Upper lobe of left lung (tissue), 6 donors: ENCODE data around the gene UBAC2. TPM values are rescaled to one million over a fixed set of nuclear protein-coding genes. Genes with fewer than 3 reads are reported as not detected.

Experiments used
- ATAC-seq, 2 donors: fragments of 200-7000 bp; cut with Tn5 transposase; one replicate each; pipeline ENCODE4 v1.9.1; 2022; ENCODE audit warnings: mild to moderate bottlenecking in 2 of 2, moderate library complexity in 2 of 2; ENCODE audit not compliant: low FRiP score in 2 of 2
- DNase-seq, 2 donors: peaks; one replicate each; pipeline ENCODE4 v3.0.0-alpha.2; 2019 to 2020
- H3K27ac ChIP-seq, 4 donors: fragments of 200-600 bp; sonication (generic); one replicate each; pipeline ENCODE4 v1.5.1; 2016 to 2019
- H3K27me3 ChIP-seq, 4 donors: fragments of 200-600 bp; sonication (generic); one replicate each; pipeline ENCODE4 v1.5.1; 2017 to 2019
- H3K36me3 ChIP-seq, 4 donors: fragments of 200-600 bp; sonication (generic); one replicate each; pipeline ENCODE4 v1.5.1; 2016 to 2019
- H3K4me1 ChIP-seq, 4 donors: fragments of 200-600 bp; sonication (generic); one replicate each; pipeline ENCODE4 v1.5.1; 2018 to 2019
- H3K4me3 ChIP-seq, 4 donors: fragments of 200-600 bp; sonication (generic); one replicate each; pipeline ENCODE4 v1.5.1; 2017 to 2019; ENCODE audit warnings: mild to moderate bottlenecking in 2 of 4, moderate library complexity in 1 of 4
- H3K9me3 ChIP-seq, 4 donors: fragments of 200-600 bp; sonication (generic); one replicate each; pipeline ENCODE4 v1.5.1; 2018 to 2019
- EP300 ChIP-seq, 4 donors: sonication (generic); formaldehyde crosslinking; IDR thresholded peaks; one replicate each; pipeline ENCODE4 v1.5.1; 2017; ENCODE audit warnings: antibody characterized with exemption in 4 of 4, control low read depth in 2 of 4
- POLR2A ChIP-seq, 4 donors: fragments of 450-650 bp; IDR thresholded peaks; one replicate each; pipeline ENCODE4 v1.5.1; 2016 to 2017; ENCODE audit warnings: antibody characterized with exemption in 4 of 4, mild to moderate bottlenecking in 2 of 4
- POLR2AphosphoS5 ChIP-seq, 2 donors: sonication (generic); formaldehyde crosslinking; IDR thresholded peaks; one replicate each; pipeline ENCODE4 v1.5.1; 2017; ENCODE audit warnings: antibody characterized with exemption in 2 of 2
- WGBS, 2 donors: methylation state at CpG; one replicate each; pipeline ENCODE4 v1.1.5; 2017 to 2018; 5-methylcytosine and 5-hydroxymethylcytosine counted together
- total RNA-seq, 6 donors: library from RNA; depleted of rRNA in 4 of 6; stranded (reverse); fragments of >200 nt in 4 of 6; gene quantifications; one replicate each; pipeline versions ENCODE4 v1.1.0 to v1.2.1, GENCODE V29; 2016 to 2021
- TF ChIP-seq, protein P1 (sequence below), 6 experiments: fragments of 450-650 bp in 4 of 6; fragments of 200-600 bp in 2 of 6; sonication (generic) in 2 of 6; IDR thresholded peaks; one replicate each; pipeline ENCODE4 v1.5.1; 2016 to 2019; ENCODE audit warnings: antibody characterized with exemption in 6 of 6
- donor health status: DM: no; HTN: no; CAD: no; lungs with moderate emphysema.
- donor health status: DM: no; HTN: yes; CAD: no; lungs with severe emphysema.

Gene UBAC2
- total RNA-seq, 6 donors from 2014 or later: 29.3 to 55.5 (median 47.7) TPM

GRCh38 chr13:99421758-99422585 is 221.3 kb downstream of the UBAC2 start:
- ATAC-seq (no peak), DNase-seq (no peak)
- H3K36me3 ChIP-seq: no peaks in the 10 kb centered on the region
- H3K27ac ChIP-seq: no peak overlapping the region
- no peaks in the 10 kb centered on the region for H3K9me3 ChIP-seq
- no peaks in the 10 kb centered on the region for H3K27me3 ChIP-seq
- 68 to 76% methylated on average over 8 to 9 of the region's 9 CpGs for WGBS, 2 donors
- H3K4me3 ChIP-seq: no peak overlapping the region
- TF ChIP-seq POLR2A (IDR thresholded peaks at IDR 0.05): no peak
- H3K4me1 ChIP-seq: peaks cover 10 to 19% (median 14%) of the 10 kb centered on the region in 4 donors

DNA sequence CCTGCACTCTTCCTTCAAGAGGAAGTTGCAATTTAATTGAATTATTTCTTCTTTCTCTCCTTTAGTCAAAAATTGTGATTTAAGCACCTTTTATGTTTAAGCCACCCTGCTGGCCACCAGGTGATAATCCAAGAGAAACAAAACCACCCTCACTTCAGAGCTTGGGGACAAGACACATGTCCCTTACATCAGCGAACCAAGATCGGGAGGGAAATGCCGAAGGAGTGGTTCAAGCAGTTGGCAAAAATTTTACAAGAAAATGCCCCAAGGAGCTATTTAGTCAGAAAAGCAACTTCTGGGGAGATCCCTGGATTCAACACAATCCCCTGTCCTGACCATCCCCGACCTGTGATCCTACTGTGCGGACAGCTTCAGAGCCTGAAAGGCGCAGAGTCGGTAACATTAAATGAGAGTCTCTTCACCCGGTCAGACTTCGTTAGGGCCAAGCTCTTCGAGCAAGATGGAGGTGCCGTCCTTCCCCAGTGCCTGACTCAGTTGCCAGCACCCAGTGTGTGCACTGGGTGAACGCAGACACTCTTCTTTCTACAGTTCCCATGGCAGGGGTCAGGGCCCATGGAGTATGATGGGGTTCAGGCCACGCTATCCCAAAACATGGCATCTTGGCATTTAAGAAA is 222.0 kb downstream of the UBAC2 start:
- no peak overlapping the region for H3K27ac ChIP-seq
- TF ChIP-seq EP300 (IDR thresholded peaks at IDR 0.05) (no peak), POLR2A (IDR thresholded peaks at IDR 0.05) (no peak), POLR2AphosphoS5 (IDR thresholded peaks at IDR 0.05) (no peak)
- TF ChIP-seq, protein P1, sequence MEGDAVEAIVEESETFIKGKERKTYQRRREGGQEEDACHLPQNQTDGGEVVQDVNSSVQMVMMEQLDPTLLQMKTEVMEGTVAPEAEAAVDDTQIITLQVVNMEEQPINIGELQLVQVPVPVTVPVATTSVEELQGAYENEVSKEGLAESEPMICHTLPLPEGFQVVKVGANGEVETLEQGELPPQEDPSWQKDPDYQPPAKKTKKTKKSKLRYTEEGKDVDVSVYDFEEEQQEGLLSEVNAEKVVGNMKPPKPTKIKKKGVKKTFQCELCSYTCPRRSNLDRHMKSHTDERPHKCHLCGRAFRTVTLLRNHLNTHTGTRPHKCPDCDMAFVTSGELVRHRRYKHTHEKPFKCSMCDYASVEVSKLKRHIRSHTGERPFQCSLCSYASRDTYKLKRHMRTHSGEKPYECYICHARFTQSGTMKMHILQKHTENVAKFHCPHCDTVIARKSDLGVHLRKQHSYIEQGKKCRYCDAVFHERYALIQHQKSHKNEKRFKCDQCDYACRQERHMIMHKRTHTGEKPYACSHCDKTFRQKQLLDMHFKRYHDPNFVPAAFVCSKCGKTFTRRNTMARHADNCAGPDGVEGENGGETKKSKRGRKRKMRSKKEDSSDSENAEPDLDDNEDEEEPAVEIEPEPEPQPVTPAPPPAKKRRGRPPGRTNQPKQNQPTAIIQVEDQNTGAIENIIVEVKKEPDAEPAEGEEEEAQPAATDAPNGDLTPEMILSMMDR (IDR thresholded peaks at IDR 0.05): no peak
- no peak for DNase-seq
- ATAC-seq: no peak
- no peaks in the 10 kb centered on the region for H3K9me3 ChIP-seq
- H3K4me3 ChIP-seq: no peak overlapping the region
- H3K36me3 ChIP-seq: no peaks in the 10 kb centered on the region
- H3K4me1 ChIP-seq: peaks cover 10 to 19% (median 14%) of the 10 kb centered on the region in 4 donors
- WGBS, 2 donors: 95 to 97% methylated on average over 13 of the region's 13 CpGs
- no peaks in the 10 kb centered on the region for H3K27me3 ChIP-seq

DNA sequence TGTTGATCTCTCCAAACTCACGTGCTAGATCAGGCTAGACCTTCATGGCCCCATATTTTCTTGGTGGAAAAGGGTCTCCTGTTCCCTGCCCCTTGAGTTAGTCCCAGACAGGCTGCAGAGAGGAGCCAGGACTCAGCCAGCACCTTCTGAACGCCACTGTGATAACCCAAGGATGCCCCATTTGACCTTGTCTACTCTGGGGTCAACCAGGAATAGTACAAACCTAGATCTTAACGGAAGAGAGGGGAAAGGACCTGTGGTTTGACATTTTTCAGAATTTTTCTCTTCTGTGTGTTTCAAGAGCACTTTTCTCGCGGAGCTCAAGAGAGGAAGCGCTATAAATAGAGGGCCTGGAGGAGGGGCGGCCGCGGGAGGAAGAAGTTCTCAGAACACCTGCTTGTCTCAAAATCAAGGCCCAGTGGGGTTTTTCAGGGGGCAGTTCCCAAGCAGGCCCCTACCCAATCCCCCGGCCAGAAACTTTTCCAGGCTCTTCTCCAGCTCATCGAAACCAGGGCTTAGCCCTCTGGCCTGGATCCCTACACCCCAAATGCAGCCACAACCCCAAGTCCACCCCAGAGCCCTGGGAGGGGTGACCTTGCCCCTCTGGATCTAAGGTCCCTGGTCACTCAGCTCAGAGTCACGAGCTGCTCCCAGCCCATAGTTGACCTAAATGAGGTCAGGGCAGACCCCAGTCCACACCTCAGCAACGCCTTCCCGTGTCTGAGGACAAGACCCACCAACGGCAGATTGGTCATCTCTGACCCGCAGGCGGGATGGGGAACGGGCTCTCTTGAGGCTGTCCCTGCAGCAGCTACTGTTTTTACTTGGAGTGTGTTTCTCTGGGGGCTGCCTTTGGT is 225.1 kb downstream of the UBAC2 start:
- H3K4me1 ChIP-seq: peaks cover 10 to 19% (median 13%) of the 10 kb centered on the region in 4 donors
- WGBS, 2 donors: 35 to 46% methylated on average over 11 to 18 of the region's 18 CpGs
- DNase-seq: no peak
- no peak overlapping the region for H3K4me3 ChIP-seq
- no peaks in the 10 kb centered on the region for H3K9me3 ChIP-seq
- no peak overlapping the region for H3K27ac ChIP-seq
- H3K36me3 ChIP-seq: no peaks in the 10 kb centered on the region
- no peaks in the 10 kb centered on the region for H3K27me3 ChIP-seq
- TF ChIP-seq POLR2AphosphoS5 (IDR thresholded peaks at IDR 0.05) (no peak), EP300 (IDR thresholded peaks at IDR 0.05) (no peak)
- TF ChIP-seq, protein P1 (IDR thresholded peaks at IDR 0.05): no peak
- ATAC-seq: peak; percentile 19 to 28

DNA sequence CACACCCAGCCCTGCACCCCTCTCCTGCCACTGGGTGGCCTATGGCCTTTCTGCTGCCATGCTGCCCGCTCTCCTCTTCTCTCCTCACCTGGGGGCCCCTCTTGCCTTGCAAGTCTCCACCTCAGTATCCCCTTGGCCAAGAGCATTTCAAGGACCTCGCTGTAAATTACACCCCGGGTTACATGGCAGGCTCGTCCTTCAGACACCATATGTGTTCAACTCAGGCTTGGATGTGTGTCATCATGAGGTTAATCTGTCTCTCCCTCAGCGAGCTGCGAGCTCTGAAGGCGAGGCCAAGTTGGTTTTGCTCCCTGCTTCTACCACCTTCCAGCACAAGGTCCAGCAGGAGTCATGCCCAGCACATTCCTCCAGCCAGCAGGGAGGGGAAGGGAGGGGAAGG is 225.8 kb downstream of the UBAC2 start:
- Histone ChIP-seq H3K4me1 (peaks cover 10 to 19% (median 13%) of the 10 kb centered on the region in 4 donors), H3K9me3 (no peaks in the 10 kb centered on the region), H3K4me3 (no peak overlapping the region), H3K36me3 (no peaks in the 10 kb centered on the region), H3K27ac (no peak overlapping the region), H3K27me3 (no peaks in the 10 kb centered on the region)
- WGBS, 2 donors: 73 to 89% methylated on average over 7 of the region's 7 CpGs
- TF ChIP-seq, protein P1 (IDR thresholded peaks at IDR 0.05): no peak
- TF ChIP-seq EP300 (IDR thresholded peaks at IDR 0.05): no peak
- no peak for TF ChIP-seq POLR2A (IDR thresholded peaks at IDR 0.05)
- no peak for TF ChIP-seq POLR2AphosphoS5 (IDR thresholded peaks at IDR 0.05)
- no peak for DNase-seq
- no peak for ATAC-seq

- no peak for TF ChIP-seq POLR2AphosphoS5 (IDR thresholded peaks at IDR 0.05)
- TF ChIP-seq POLR2A (IDR thresholded peaks at IDR 0.05): no peak
- TF ChIP-seq, protein P1 (IDR thresholded peaks at IDR 0.05): no peak
- no peak for TF ChIP-seq EP300 (IDR thresholded peaks at IDR 0.05)
- Histone ChIP-seq H3K4me3 (no peak overlapping the region), H3K4me1 (peaks cover 23 to 36% (median 24%) of the 10 kb centered on the region in 4 donors), H3K27ac (no peak overlapping the region), H3K27me3 (no peaks in the 10 kb centered on the region), H3K36me3 (no peaks in the 10 kb centered on the region), H3K9me3 (no peaks in the 10 kb centered on the region)
- WGBS, 2 donors: 92 to 94% methylated on average over 10 of the region's 10 CpGs
- no peak for DNase-seq
- ATAC-seq: no peak
Measured at GRCh38 chr13:99429670-99430069, 229.0 kb downstream of the UBAC2 start.
